H1 (cell line): ENCODE results near the gene OTOF. TPM values are rescaled to one million over a fixed set of nuclear protein-coding genes. Genes with fewer than 3 reads are reported as not detected.

Experiments
- CTCF ChIA-PET: fragments of 300-600 bp; sonication (Branson Sonifier 250); formaldehyde crosslinking; loops from one replicate; lab custom pipeline; 2021; ENCODE audit not compliant: partially characterized antibody; lab: Charles Lee
- POLR2A ChIA-PET: fragments of 300-600 bp; sonication (Branson Sonifier 250); formaldehyde crosslinking; loops from one replicate; lab custom pipeline; 2021; ENCODE audit warnings: inconsistent platforms; ENCODE audit not compliant: partially characterized antibody; lab: Charles Lee
- DNase-seq, 2 experiments: peaks; one replicate each; pipeline versions ENCODE4 v3.0.0 to v3.0.0-alpha.2; 2010 to 2022; ENCODE audit warnings: low spot score in 2 of 2, low read depth in 1 of 2, mixed read lengths in 1 of 2
- FAIRE-seq: peaks from 2 replicates; lab custom pipeline; 2011; peaks lifted over from hg19 to GRCh38; lab: Jason Lieb, UNC
- H2AFZ ChIP-seq: 2 replicates; pipeline ENCODE4 v1.8.1; 2012; ENCODE audit warnings: low read length, inconsistent platforms
- H2AK5ac ChIP-seq: 2 replicates; pipeline ENCODE4 v1.6.1; 2013; ENCODE audit warnings: low read depth, low read length
- H2BK120ac ChIP-seq: replicated peaks from 2 replicates; pipeline ENCODE3; 2013; ENCODE audit warnings: low read depth, low read length, inconsistent platforms
- H2BK12ac ChIP-seq: 2 replicates; pipeline ENCODE4 v1.6.1; 2013; ENCODE audit warnings: low read depth, low read length
- H2BK15ac ChIP-seq: 2 replicates; pipeline ENCODE4 v1.6.1; 2013; ENCODE audit warnings: low read length
- H2BK20ac ChIP-seq: 2 replicates; pipeline ENCODE4 v1.6.1; 2013; ENCODE audit warnings: low read length
- H2BK5ac ChIP-seq: 2 replicates; pipeline ENCODE4 v1.6.1; 2013; ENCODE audit warnings: low read depth, low read length
- H3K14ac ChIP-seq: 2 replicates; pipeline ENCODE4 v1.6.1; 2013; ENCODE audit warnings: inconsistent platforms; ENCODE audit not compliant: insufficient read length
- H3K18ac ChIP-seq: 2 replicates; pipeline ENCODE4 v1.6.1; 2013; ENCODE audit warnings: low read length; ENCODE audit errors: extremely low read depth
- H3K23ac ChIP-seq: 2 replicates; pipeline ENCODE4 v1.6.1; 2013; ENCODE audit warnings: inconsistent platforms; ENCODE audit not compliant: insufficient read length
- H3K23me2 ChIP-seq: 2 replicates; pipeline ENCODE4 v1.6.1; 2013; ENCODE audit warnings: low read depth, low read length
- H3K27ac ChIP-seq: 2 replicates; pipeline ENCODE4 v1.6.1; 2011; ENCODE audit warnings: low read depth, low read length, inconsistent platforms
- H3K27me3 ChIP-seq, 4 experiments: replicated peaks in 1 of 4; 1 replicate in 1 of 4; 2 replicates in 3 of 4; pipeline versions ENCODE4 v1.6.1 to v1.8.1; 2011 to 2013; ENCODE audit warnings: low read length in 3 of 4, mild to moderate bottlenecking in 3 of 4, inconsistent platforms in 2 of 4, mixed read lengths in 2 of 4, moderate library complexity in 1 of 4; ENCODE audit not compliant: control insufficient read depth in 3 of 4, insufficient read depth in 3 of 4; ENCODE audit errors: extremely low read depth in 1 of 4
- H3K36me3 ChIP-seq, 4 experiments: 2 replicates each; pipeline versions ENCODE4 v1.6.1 to v1.8.1; 2011 to 2013; ENCODE audit warnings: mild to moderate bottlenecking in 4 of 4, low read length in 3 of 4, moderate library complexity in 2 of 4, control low read depth in 1 of 4, inconsistent platforms in 1 of 4; ENCODE audit not compliant: insufficient read depth in 4 of 4, control insufficient read depth in 2 of 4
- H3K4ac ChIP-seq: replicated peaks from 2 replicates; pipeline ENCODE3; 2013; ENCODE audit warnings: low read length, low read depth, mixed read lengths, inconsistent platforms; ENCODE audit not compliant: insufficient read length
- H3K4me1 ChIP-seq, 4 experiments: replicated peaks in 1 of 4; 1 replicate in 1 of 4; 2 replicates in 3 of 4; pipeline versions ENCODE4 v1.6.1 to v1.8.1; 2011 to 2013; ENCODE audit warnings: low read length in 3 of 4, inconsistent platforms in 2 of 4, mixed read lengths in 1 of 4; ENCODE audit not compliant: insufficient read depth in 4 of 4, control insufficient read depth in 3 of 4
- H3K4me2 ChIP-seq, 2 experiments: 2 replicates each; pipeline versions ENCODE4 v1.6.1 to v1.8.1; 2011 to 2013; ENCODE audit warnings: low read depth in 2 of 2, low read length in 2 of 2, control low read depth in 1 of 2, inconsistent platforms in 1 of 2, mild to moderate bottlenecking in 1 of 2; ENCODE audit not compliant: insufficient read depth in 1 of 2
- H3K4me3 ChIP-seq, 4 experiments: fragments of 200-600, 300-600 bp in 1 of 4; sonication (generic), shearing (Covaris generic), sonication (Bioruptor Twin) in 1 of 4; 2 replicates each; pipeline versions ENCODE4 v1.5.1 to v1.8.1; 2011 to 2016; ENCODE audit warnings: low read length in 4 of 4, low read depth in 3 of 4, control low read depth in 2 of 4, inconsistent platforms in 2 of 4, mild to moderate bottlenecking in 2 of 4, mixed read lengths in 1 of 4, moderate library complexity in 1 of 4; ENCODE audit not compliant: insufficient read depth in 2 of 4; ENCODE audit errors: extremely low read depth in 1 of 4
- H3K56ac ChIP-seq: replicated peaks from 2 replicates; pipeline ENCODE3; 2013; ENCODE audit warnings: low read depth, mild to moderate bottlenecking, mixed read lengths, low read length, inconsistent platforms; ENCODE audit not compliant: insufficient read length
- H3K79me1 ChIP-seq: 2 replicates; pipeline ENCODE4 v1.6.1; 2013; ENCODE audit warnings: low read depth, low read length, control low read depth
- H3K79me2 ChIP-seq, 2 experiments: 2 replicates each; pipeline versions ENCODE4 v1.6.1 to v1.8.1; 2012 to 2013; ENCODE audit warnings: low read length in 2 of 2, mild to moderate bottlenecking in 2 of 2, inconsistent platforms in 1 of 2; ENCODE audit not compliant: insufficient read depth in 2 of 2, control insufficient read depth in 1 of 2
- H3K9ac ChIP-seq, 4 experiments: replicated peaks in 1 of 4; 1 replicate in 1 of 4; 2 replicates in 3 of 4; pipeline versions ENCODE4 v1.6.1 to v1.8.1; 2011 to 2013; ENCODE audit warnings: low read depth in 3 of 4, low read length in 3 of 4, control low read depth in 2 of 4, mild to moderate bottlenecking in 2 of 4, moderate library complexity in 2 of 4, inconsistent platforms in 1 of 4; ENCODE audit errors: extremely low read depth in 1 of 4
- H3K9me3 ChIP-seq, 2 experiments: 2 replicates each; pipeline versions ENCODE4 v1.6.1 to v1.8.1; 2012 to 2013; ENCODE audit warnings: mild to moderate bottlenecking in 2 of 2, moderate library complexity in 2 of 2, control low read depth in 1 of 2, inconsistent platforms in 1 of 2, low read depth in 1 of 2, low read length in 1 of 2, mixed read lengths in 1 of 2; ENCODE audit not compliant: insufficient read depth in 2 of 2
- H4K20me1 ChIP-seq, 2 experiments: replicated peaks in 1 of 2; 2 replicates each; pipeline versions ENCODE3 to v1.8.1; 2011 to 2013; ENCODE audit warnings: inconsistent platforms in 2 of 2, low read length in 2 of 2, mild to moderate bottlenecking in 1 of 2; ENCODE audit not compliant: insufficient read depth in 2 of 2, control insufficient read depth in 1 of 2
- H4K5ac ChIP-seq: 2 replicates; pipeline ENCODE4 v1.6.1; 2013; ENCODE audit warnings: low read length, low read depth, mixed read lengths, inconsistent platforms; ENCODE audit not compliant: insufficient read length
- H4K8ac ChIP-seq: 2 replicates; pipeline ENCODE4 v1.8.0; 2013; ENCODE audit warnings: mild to moderate bottlenecking, moderate library complexity, low read length, inconsistent platforms; ENCODE audit not compliant: insufficient read depth; ENCODE audit errors: extremely low read depth
- H4K91ac ChIP-seq: replicated peaks from 2 replicates; pipeline ENCODE3; 2013; ENCODE audit warnings: low read length, mixed read lengths, inconsistent platforms; ENCODE audit not compliant: insufficient read length
- EP300 ChIP-seq, 2 experiments: IDR thresholded peaks; 1 replicate in 1 of 2; 2 replicates in 1 of 2; pipeline ENCODE4 v1.6.1; 2011 to 2012; ENCODE audit warnings: low read depth in 2 of 2, low read length in 2 of 2, mild to moderate bottlenecking in 2 of 2, borderline replicate concordance in 1 of 2, inconsistent platforms in 1 of 2, moderate library complexity in 1 of 2
- HDAC6 ChIP-seq: IDR thresholded peaks from one replicate; pipeline ENCODE4 v1.7.1; 2012; ENCODE audit warnings: low read depth, mild to moderate bottlenecking, inconsistent platforms, low read length, moderate library complexity
- JUN ChIP-seq: IDR thresholded peaks from 2 replicates; pipeline ENCODE4 v1.6.1; 2011; ENCODE audit warnings: low read depth, mild to moderate bottlenecking, improper control_type of control experiment, low read length
- KDM4A ChIP-seq: IDR thresholded peaks from one replicate; pipeline ENCODE4 v1.7.1; 2012; ENCODE audit warnings: low read depth, mild to moderate bottlenecking, moderate library complexity, low read length, inconsistent platforms; ENCODE audit not compliant: severe bottlenecking
- PHF8 ChIP-seq: fragments of 200-600 bp; sonication (generic); conservative IDR thresholded peaks from 2 replicates; pipeline ENCODE4 v1.7.1; 2012; ENCODE audit warnings: low read depth, mild to moderate bottlenecking, inconsistent platforms, low read length, moderate library complexity
- SIN3A ChIP-seq, 2 experiments: IDR thresholded peaks in 1 of 2; conservative IDR thresholded peaks in 1 of 2; 2 replicates each; pipeline ENCODE4 v1.6.1; 2011 to 2012; ENCODE audit warnings: low read length in 2 of 2, improper control_type of control experiment in 1 of 2, low read depth in 1 of 2, mild to moderate bottlenecking in 1 of 2
- USF2 ChIP-seq: IDR thresholded peaks from 2 replicates; pipeline ENCODE4 v1.6.1; 2011; ENCODE audit warnings: low read length, improper control_type of control experiment
- ZNF274 ChIP-seq: IDR thresholded peaks from 2 replicates; pipeline ENCODE4 v1.7.0; 2012; ENCODE audit warnings: low read length, borderline replicate concordance; ENCODE audit errors: extremely low read depth
- WGBS, 2 experiments: shearing (Covaris generic) in 1 of 2; methylation state at CpG; one replicate each; pipeline versions ENCODE4 v1.1.6 to v1.1.7; 2013 to 2015; ENCODE audit warnings: low lambda C conversion rate in 2 of 2, mixed read lengths in 2 of 2, inconsistent platforms in 1 of 2, low coverage in 1 of 2, missing lambda C conversion rate in 1 of 2; ENCODE audit not compliant: insufficient replicate concordance in 2 of 2, insufficient coverage in 1 of 2, insufficient read length in 1 of 2; ENCODE audit errors: extremely low coverage in 1 of 2, missing lambda C conversion rate in 1 of 2; 5-methylcytosine and 5-hydroxymethylcytosine counted together
- polyA plus RNA-seq, 7 experiments: library from polyadenylated mRNA; depleted of rRNA in 3 of 7; stranded (reverse) in 5 of 7; unstranded in 2 of 7; fragments of >200 nt in 5 of 7; fragments of 200-250 nt in 2 of 7; gene quantifications; 1 replicate in 5 of 7; 2 replicates in 1 of 7; 4 replicates in 1 of 7; pipeline versions ENCODE4 v1.2.1 to v1.2.3, GENCODE V29; 2011 to 2013; ENCODE audit warnings: missing spikeins in 2 of 7, mixed read lengths in 2 of 7
- total RNA-seq: library from RNA; stranded (reverse); fragmentation: NEBNext Ultra II Directional; extraction: Animal tissue kit (Norgen Biotek cat#: 25700); gene quantifications from 2 replicates; pipeline ENCODE4 v1.2.1, GENCODE V29; 2021
- TF ChIP-seq, protein P1 (sequence below): IDR thresholded peaks from 2 replicates; pipeline ENCODE4 v1.6.1; 2011; ENCODE audit warnings: low read depth, mild to moderate bottlenecking, low read length; ENCODE audit not compliant: insufficient read depth

Gene OTOF
- total and polyA plus RNA-seq, 2 of the 8 experiments (the other 6 are each of a cell fraction or from before 2014, with no cell fraction given) = 0.06 TPM; not detected in 1

GRCh38 chr2:26456440-26457250, 21.3 kb downstream of the OTOF start:
- H3K4me2 ChIP-seq = no peak overlapping the region
- TF ChIP-seq ZNF274 (no peak), JUN (no peak), SIN3A (conservative IDR thresholded peaks at IDR 0.05 in 1 of 2, IDR thresholded peaks at IDR 0.05 in 1 of 2; ENCODE audit: low read depth in 1 of 2, low read length in 2 of 2) (no peak), HDAC6 (no peak), KDM4A (no peak), EP300 (IDR thresholded peaks at IDR 0.05; ENCODE audit: borderline replicate concordance in 1 of 2, low read depth in 2 of 2, low read length in 2 of 2) (no peak), PHF8 (no peak), USF2 (no peak)
- TF ChIP-seq, protein P1, sequence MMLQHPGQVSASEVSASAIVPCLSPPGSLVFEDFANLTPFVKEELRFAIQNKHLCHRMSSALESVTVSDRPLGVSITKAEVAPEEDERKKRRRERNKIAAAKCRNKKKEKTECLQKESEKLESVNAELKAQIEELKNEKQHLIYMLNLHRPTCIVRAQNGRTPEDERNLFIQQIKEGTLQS = no peak

More at GRCh38 chr2:26456440-26457250, 21.3 kb downstream of the OTOF start:
- Histone ChIP-seq H4K20me1 (no peaks in the 10 kb centered on the region), H3K79me1 (no peaks in the 10 kb centered on the region), H4K8ac (no peak overlapping the region), H3K27ac (no peak overlapping the region), H3K14ac (no peak overlapping the region), H2AFZ (no peak overlapping the region), H3K4me1 (peaks cover 0 to 9% (median 0%) of the 10 kb centered on the region in 4 experiments; a peak in 2 of 7 replicates), H2BK15ac (no peak overlapping the region), H2BK12ac (no peak overlapping the region), H3K56ac (no peak overlapping the region), H4K5ac (no peak overlapping the region), H3K23ac (no peak overlapping the region), H2BK120ac (no peak overlapping the region), H3K23me2 (no peaks in the 10 kb centered on the region), H3K79me2 (no peaks in the 10 kb centered on the region), H3K9ac (no peak overlapping the region), H3K4me3 (no peak overlapping the region), H3K36me3 (no peaks in the 10 kb centered on the region), H3K27me3 (no peaks in the 10 kb centered on the region), H4K91ac (no peak overlapping the region), H2BK20ac (no peak overlapping the region), H3K9me3 (no peaks in the 10 kb centered on the region), H3K4ac (no peak overlapping the region), H2BK5ac (no peak overlapping the region), H2AK5ac (no peak overlapping the region), H3K18ac (no peak overlapping the region)
- FAIRE-seq (no peak), DNase-seq (peak in 1 of 2 experiments; percentile 41)
- CTCF ChIA-PET = interaction anchor here (0.5 to 6.3 kb wide), 7 partner anchors 11 to 195 kb away, joined by 4 to 25 read pairs (median 5); no protein-coding TSS in a partner anchor
- 92% methylated on average over 10 of the region's 10 CpGs; no CpG with 5 or more reads in 1 of the 2 experiments for WGBS, 2 experiments
- POLR2A ChIA-PET = interaction anchor here (1.1 kb wide), 1 partner anchor 111 kb away, joined by 3 read pairs; the partner anchor contains the start of gene SELENOI
